Stimulated activated naive B cell treated with anti-CD40 and anti-IgM and Interleukin-4, amounts not matched to agents 10 μg/mL and 1 μg/mL and 100 μg/mL, for 72 hours (primary cell): ENCODE results near the gene AMBP.

Experiments used
- ATAC-seq, 2 donors: fragments of 150-1000 bp; cut with Tn5 transposase; replicated peaks; 2 replicates each; pipeline ENCODE4 v1.10.0; 2021; ENCODE audit warnings: moderate library complexity in 1 of 2
- DNase-seq: peaks from one replicate; pipeline ENCODE4 v3.0.0; 2021
- H3K27ac Mint-ChIP-seq: one replicate; pipeline ENCODE4 v1.8.0; 2022; ENCODE audit warnings: mild to moderate bottlenecking, mixed read lengths
- H3K27me3 Mint-ChIP-seq, 2 donors: one replicate each; pipeline ENCODE4 v1.8.0; 2022; ENCODE audit warnings: mixed read lengths in 2 of 2
- H3K36me3 Mint-ChIP-seq, 2 donors: one replicate each; pipeline ENCODE4 v1.8.0; 2022; ENCODE audit warnings: mixed read lengths in 2 of 2, mild to moderate bottlenecking in 1 of 2
- H3K4me1 Mint-ChIP-seq, 2 donors: one replicate each; pipeline ENCODE4 v1.8.0; 2022; ENCODE audit warnings: mixed read lengths in 2 of 2, mild to moderate bottlenecking in 1 of 2
- H3K4me3 Mint-ChIP-seq, 2 donors: one replicate each; pipeline ENCODE4 v1.8.0; 2022; ENCODE audit warnings: mild to moderate bottlenecking in 2 of 2, mixed read lengths in 2 of 2, moderate library complexity in 1 of 2
- H3K9me3 Mint-ChIP-seq, 2 donors: one replicate each; pipeline ENCODE4 v1.8.0; 2022; ENCODE audit warnings: mixed read lengths in 2 of 2, mild to moderate bottlenecking in 1 of 2

Gene AMBP

DNA sequence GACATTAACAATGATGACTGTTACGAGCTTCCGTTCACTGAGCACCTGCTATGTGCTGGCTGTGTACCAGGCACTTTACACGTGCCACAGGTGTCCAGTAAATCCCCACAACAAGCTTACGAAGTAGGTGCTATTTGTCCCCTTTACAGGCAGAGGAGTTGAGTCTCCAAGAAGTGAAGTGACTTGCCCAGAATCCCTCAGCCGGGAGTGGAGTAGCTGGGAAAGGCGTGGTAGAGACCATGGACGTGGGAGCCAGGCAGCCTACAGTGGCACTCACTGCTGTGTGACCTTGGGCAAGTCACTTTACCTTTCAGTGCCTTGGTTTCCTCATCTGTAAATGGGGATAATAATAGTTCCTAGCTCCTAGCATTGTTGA is 669 bp upstream of the AMBP start:
- Mint-ChIP-seq H3K4me3 (no peak overlapping the region), H3K27me3 (peaks cover 23 to 31% of the 10 kb centered on the region in 2 donors), H3K9me3 (no peaks in the 10 kb centered on the region), H3K27ac (no peak overlapping the region), H3K4me1 (peaks cover 0 to 1% of the 10 kb centered on the region in 2 donors), H3K36me3 (no peaks in the 10 kb centered on the region)
- DNase-seq (no peak), ATAC-seq (no peak)

DNA sequence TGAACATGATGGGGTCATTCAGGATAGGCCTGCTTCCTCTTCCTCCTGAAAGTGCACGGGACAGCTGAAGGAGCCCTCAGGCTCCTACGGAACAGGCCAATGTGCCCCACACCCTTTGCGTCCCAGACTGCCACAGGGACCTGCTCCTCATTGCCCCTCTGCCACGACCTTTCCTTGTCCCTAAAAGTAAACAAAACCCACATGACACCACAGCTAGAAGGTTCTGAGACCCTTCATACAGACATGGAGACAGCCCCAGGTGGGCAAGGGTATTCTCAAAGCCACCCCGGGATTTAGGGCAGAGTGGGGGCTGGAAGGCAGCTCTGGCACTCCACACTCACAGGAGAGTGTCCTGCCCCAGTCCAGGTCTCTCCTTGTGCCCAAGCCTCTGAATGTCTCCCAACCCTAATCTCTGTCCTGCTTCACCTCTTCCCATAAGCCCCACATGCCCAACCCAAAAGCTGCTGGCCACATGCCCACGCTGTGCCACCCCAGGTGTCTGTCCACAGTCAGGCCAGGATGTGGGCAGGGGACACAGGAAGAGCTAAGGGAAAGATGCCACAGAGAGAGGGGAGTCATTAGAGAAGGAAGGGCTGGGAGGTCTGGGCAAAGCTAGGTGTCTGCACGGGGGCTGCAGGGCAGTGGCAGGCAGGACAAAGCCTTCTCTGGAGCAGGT is 800 bp downstream of the AMBP start:
- Mint-ChIP-seq H3K4me3 (no peak overlapping the region), H3K27ac (no peak overlapping the region), H3K27me3 (peaks cover 23 to 31% of the 10 kb centered on the region in 2 donors), H3K4me1 (no peaks in the 10 kb centered on the region), H3K36me3 (no peaks in the 10 kb centered on the region), H3K9me3 (no peaks in the 10 kb centered on the region)
- ATAC-seq (no peak), DNase-seq (no peak)

DNA sequence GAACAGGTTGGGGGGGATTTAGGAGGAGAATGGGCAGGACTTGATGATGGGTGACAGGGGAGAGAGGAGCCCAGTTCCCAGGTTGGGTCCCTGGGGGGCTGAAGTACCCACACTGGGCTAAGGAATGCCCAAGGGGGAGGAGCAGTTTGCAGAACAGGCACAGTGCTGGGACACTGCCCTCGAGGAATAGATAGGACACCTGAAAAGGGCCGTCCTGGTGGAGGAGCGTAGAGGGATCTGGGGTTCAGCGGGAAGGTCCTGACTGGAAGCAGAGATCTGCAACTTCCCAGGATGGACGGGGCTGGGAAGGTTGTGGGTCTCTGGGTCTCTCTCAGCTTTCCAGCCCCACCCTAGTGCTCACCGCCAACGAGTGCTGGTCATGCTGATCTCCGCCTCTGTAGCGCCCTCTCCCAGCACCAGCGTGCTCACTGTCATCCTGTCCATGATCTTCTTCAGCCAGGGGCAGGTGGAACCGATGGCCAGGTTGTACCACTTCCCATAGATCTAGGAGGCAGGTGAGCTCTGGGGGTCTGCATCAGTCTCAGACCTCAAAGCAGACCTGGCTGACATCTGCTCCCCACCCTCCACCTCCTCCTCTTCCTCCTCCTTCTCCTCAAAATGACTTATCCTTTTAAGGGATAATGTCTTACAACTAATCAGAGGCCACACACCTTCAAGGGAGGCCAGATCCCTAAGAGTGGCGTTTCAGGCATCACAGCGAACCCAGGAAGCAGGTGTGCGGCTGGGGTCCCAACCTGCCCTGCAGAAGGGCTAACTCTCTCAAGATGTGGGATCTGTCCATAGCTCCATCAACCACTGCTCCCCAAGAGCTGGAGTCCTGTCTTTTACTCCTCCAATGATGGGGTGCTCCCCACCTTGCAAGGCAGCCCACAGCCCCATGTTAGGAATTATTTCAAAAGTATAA is 1.6 kb downstream of the AMBP start:
- no peak overlapping the region for H3K27ac Mint-ChIP-seq
- no peaks in the 10 kb centered on the region for H3K36me3 Mint-ChIP-seq
- DNase-seq (no peak), ATAC-seq (no peak)
- no peaks in the 10 kb centered on the region for H3K4me1 Mint-ChIP-seq
- peaks cover 23 to 31% of the 10 kb centered on the region in 2 donors for H3K27me3 Mint-ChIP-seq
- H3K4me3 Mint-ChIP-seq: no peak overlapping the region
- no peaks in the 10 kb centered on the region for H3K9me3 Mint-ChIP-seq

DNA sequence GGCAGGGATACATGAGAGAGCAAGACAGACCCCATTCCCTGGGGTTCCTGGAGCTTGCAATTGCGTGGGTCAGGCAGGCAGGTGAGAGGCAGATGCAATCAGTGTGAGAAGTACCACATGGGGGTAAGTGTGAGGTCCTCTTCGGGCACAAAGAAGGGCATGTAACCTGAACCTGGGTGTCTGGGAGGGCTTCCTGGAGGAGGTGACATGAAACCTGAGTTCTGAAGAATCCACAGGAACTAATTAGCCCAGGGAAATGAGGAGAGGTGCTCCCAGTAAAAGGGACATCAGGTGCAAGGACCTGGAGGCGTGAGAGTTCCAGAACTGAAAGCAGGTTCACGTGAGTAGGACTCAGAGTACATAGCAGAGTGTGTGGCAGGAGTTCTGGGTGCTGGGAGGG is 2.5 kb downstream of the AMBP start:
- ATAC-seq: no peak
- Mint-ChIP-seq H3K4me1 (no peaks in the 10 kb centered on the region), H3K4me3 (no peak overlapping the region), H3K27ac (no peak overlapping the region), H3K9me3 (peaks cover 0 to 4% of the 10 kb centered on the region in 2 donors), H3K36me3 (no peaks in the 10 kb centered on the region), H3K27me3 (peaks cover 23 to 31% of the 10 kb centered on the region in 2 donors)
- DNase-seq: no peak

DNA sequence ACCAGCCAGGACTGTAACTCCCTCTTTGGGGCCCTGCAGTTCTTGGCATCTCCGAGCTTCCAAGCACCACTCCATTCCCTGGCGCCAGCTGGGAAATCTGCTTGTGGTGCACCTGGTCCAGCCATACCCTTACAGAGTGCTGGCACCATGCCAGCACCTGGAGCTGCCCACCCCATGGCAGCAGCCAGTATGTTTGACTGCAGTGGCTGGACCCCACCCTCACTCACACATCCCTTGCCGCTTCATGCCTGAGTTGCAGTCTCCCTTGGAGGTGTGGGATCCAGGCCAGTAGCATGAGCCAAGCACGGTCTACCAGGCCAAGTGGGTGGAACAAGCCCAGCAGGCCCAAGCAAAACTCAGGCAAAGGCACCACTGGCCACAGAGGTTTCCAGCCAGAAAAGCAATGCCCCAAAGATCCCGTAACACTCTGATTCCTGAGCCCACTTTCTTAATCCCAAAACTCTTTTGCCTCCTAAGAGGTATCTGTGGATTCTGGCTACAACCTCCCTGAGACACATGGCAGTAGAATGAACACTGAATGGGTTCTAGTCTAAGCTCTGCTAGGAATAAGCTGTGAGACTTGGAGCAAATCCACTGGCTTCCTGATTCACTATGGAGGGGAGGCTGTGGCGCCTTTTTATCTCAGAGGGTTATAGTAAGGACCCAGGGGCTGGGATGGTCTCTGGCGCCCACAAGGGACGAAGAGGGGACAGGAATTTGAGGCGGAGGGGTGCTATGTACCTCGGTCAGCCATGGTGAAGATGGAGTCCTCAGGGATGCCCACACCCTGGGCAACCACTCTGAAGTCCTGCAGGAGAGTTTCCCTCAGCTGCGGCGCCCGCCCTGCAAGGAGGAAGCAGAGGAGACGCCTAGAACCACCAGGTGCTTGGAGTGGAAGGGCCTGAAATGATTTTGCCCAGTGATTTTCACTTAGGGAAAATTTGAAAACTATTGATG is 5.6 kb downstream of the AMBP start:
- Mint-ChIP-seq H3K4me3 (no peak overlapping the region), H3K9me3 (peaks cover 0 to 4% of the 10 kb centered on the region in 2 donors), H3K27ac (no peak overlapping the region), H3K4me1 (no peaks in the 10 kb centered on the region), H3K36me3 (no peaks in the 10 kb centered on the region), H3K27me3 (peaks cover 22 to 31% of the 10 kb centered on the region in 2 donors)
- no peak for ATAC-seq
- DNase-seq: no peak

DNA sequence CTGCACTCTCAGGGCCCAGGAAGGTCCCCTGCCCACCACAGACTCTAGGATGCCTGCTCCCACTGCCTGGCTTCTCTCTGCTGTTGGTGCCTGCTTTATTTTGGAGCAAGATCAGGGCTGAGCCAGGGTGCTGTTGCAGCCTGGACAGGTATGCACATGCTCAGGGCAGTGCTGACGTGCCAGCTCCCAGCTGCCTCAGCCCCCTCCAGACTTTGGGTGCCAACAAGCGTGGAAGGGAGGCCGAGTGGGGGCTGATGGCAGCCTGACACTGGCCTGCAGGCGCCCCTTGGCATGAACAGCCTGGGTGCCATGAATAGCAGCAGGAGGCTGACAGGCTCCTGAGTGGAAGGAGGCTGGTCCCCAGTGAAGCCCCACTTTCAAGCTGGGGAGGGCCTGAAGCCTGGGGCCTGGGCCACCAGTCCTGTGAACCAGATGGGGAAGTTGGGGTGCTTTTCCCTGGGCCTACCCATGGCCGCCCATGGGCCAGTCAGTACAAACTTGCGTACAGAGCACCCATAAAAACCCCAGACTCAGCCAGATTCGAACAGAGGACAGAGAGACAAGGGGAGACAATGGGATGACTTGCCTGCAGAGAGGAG is 6.8 kb downstream of the AMBP start:
- peaks cover 0 to 4% of the 10 kb centered on the region in 2 donors for H3K9me3 Mint-ChIP-seq
- no peak for ATAC-seq
- H3K4me1 Mint-ChIP-seq: no peaks in the 10 kb centered on the region
- no peaks in the 10 kb centered on the region for H3K36me3 Mint-ChIP-seq
- no peak overlapping the region for H3K27ac Mint-ChIP-seq
- peaks cover 10 to 20% of the 10 kb centered on the region in 2 donors for H3K27me3 Mint-ChIP-seq
- H3K4me3 Mint-ChIP-seq: no peak overlapping the region
- no peak for DNase-seq

DNA sequence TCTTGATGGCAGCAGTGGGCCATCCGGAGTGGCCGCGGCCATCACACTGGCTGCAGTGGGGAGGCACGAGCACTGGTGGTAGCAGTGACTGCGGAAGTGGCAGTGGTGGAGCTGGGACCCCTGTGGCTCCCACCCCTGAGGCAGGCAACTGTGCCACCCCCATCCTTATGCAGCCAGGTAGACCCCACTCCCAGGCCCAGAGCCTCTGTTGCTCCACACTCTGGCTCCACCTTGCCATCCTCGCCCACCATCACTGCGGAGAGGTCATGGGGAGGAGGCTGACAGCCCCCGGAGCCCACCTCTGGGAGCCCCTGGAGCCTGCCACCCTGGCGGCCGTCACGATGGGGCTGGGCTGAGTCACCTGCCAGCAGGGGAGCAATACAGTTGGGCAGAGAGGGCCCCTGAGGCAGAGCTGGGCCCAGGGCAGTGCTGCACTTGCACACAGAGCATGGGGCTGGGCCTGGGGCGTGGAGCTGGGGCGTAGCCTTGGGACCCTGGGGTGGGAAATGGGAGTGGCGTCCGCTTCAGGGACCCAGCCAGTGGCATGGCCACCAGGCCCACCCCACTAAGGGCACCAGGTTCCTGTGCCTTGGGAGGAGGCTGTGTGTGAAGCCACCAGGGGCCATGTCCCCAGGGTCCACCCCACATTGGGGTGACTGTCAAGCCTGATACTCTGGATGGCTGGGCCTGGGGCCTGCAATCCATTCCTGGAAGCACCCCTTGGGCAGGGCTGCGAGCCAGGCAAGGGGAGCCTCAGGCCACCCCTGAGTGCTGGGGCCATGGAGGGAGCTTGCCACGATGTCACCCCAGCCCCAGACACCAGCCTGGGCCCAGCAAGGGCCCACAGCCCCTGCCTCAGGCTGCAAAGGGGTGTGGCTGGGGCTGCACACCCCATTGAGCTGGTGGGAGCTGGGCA is 7.7 kb downstream of the AMBP start:
- ATAC-seq (no peak), DNase-seq (no peak)
- Mint-ChIP-seq H3K27ac (no peak overlapping the region), H3K9me3 (peaks cover 0 to 4% of the 10 kb centered on the region in 2 donors), H3K27me3 (peaks cover 2 to 12% of the 10 kb centered on the region in 2 donors), H3K36me3 (no peaks in the 10 kb centered on the region), H3K4me1 (no peaks in the 10 kb centered on the region), H3K4me3 (no peak overlapping the region)

DNA sequence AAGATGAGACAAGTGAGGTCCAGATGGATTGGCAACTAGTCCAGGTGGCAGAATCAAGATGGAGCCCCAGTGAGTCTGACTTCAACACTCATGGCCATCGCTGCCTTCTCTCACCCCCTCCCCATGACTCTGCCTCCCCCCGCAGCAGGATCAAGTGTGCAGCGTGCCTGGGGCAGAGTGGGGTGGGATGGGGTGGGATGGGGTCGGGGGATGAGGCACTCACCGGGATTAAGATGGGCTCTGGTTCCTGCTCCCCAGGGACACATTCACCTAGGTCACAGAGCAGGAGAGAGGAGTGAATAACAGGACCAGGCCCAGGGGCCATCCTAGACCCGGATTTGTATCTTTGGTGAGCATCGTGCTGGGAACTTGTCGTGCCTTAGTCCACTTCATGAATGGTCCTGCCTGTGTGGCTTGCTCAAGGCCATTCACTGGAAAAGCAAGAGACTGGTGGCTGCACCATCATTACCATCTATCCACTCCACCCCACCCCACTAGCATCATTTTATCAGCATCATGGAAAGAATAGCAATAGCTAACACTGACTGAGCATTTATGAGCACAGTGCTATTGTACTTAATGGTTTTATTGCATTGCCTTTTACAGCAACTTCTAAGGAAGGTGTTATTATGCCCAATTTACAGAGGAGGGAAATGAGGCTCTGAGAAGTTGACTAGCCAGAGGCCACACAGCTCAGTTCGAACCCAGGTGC is 8.5 kb downstream of the AMBP start:
- DNase-seq (no peak), ATAC-seq (no peak)
- H3K9me3 Mint-ChIP-seq: peaks cover 0 to 4% of the 10 kb centered on the region in 2 donors
- no peak overlapping the region for H3K4me3 Mint-ChIP-seq
- no peaks in the 10 kb centered on the region for H3K4me1 Mint-ChIP-seq
- peaks cover 0 to 6% of the 10 kb centered on the region in 2 donors for H3K27me3 Mint-ChIP-seq
- H3K27ac Mint-ChIP-seq: no peak overlapping the region
- H3K36me3 Mint-ChIP-seq: no peaks in the 10 kb centered on the region

DNA sequence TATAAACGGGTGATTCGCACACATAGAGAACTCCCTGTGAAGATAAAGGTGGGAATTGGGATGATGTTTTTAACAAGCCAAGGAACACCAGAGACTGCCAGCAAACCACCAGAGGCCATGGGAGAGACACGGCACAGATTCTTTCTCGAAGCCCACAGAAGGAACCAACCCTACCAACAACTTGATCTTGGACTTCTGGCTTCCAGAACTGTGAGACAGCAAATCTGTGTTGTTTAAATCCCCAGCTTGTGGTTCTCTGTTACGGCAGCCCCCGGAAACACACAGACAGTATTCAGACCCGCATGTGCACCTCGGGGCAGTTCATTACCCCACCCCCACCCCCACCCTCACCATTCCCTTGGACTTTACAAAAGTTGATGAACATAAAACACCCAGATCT is 12.8 kb downstream of the AMBP start:
- no peak overlapping the region for H3K4me3 Mint-ChIP-seq
- H3K27ac Mint-ChIP-seq: no peak overlapping the region
- H3K9me3 Mint-ChIP-seq: peaks cover 0 to 3% of the 10 kb centered on the region in 2 donors
- H3K27me3 Mint-ChIP-seq: peaks cover 13 to 17% of the 10 kb centered on the region in 2 donors
- DNase-seq (no peak), ATAC-seq (no peak)
- H3K36me3 Mint-ChIP-seq: peaks cover 3 to 4% of the 10 kb centered on the region in 2 donors
- H3K4me1 Mint-ChIP-seq: peaks cover 3 to 5% of the 10 kb centered on the region in 2 donors

DNA sequence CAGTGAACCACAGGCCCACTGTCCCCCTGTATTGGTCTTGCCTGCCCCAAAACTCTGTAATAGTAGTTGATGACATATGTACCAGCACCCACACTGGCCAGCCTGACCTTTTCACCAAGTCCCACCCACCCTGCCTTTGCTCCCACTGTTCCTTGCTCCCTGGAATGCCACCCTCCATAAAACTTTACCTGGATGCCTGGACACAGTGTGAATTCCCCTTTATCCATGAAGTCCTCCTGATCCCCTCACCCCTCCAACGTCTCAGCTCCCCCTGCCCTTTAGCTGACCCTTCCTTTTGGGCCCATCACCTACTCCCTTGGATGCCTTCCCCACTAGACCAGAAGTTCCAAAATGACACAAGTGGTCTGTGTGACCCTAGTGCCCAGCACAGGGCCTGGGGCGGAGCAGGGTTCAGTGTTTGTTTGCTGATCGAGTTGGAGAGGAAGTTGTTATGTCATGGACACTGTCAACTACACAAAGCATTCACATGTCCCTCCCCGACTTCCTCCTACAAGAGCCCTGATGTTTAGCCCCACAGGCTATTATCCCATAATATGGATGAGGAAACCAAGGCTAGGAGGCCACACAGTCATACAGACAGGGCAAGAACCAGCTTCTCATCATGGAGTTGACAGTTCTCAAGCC is 16.1 kb downstream of the AMBP start:
- ATAC-seq (no peak), DNase-seq (no peak)
- Mint-ChIP-seq H3K4me3 (no peak overlapping the region), H3K9me3 (peaks cover 0 to 3% of the 10 kb centered on the region in 2 donors), H3K27ac (no peak overlapping the region), H3K36me3 (peaks cover 3 to 4% of the 10 kb centered on the region in 2 donors), H3K4me1 (peaks cover 7 to 24% of the 10 kb centered on the region in 2 donors), H3K27me3 (peaks cover 13 to 17% of the 10 kb centered on the region in 2 donors)

DNA sequence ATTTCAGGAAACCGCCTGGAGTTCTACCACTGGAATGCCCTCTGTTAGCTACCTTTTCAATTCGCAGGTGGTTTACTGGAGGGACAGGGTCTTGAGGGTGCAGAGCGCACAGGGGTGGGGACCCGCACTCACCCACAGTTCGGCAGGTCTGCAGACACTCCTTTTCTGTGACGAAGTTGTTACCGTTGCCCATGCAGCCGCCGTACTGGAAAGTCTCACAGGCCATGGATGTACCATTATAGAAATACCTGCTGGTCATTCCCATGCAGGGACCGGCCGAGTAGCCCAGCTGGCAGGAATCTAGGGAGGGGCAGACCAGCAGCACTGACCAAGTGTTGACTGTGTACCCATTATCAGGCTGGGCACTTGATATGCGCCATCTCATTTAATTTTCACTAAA is 16.8 kb downstream of the AMBP start:
- peaks cover 13 to 17% of the 10 kb centered on the region in 2 donors for H3K27me3 Mint-ChIP-seq
- no peak overlapping the region for H3K27ac Mint-ChIP-seq
- H3K4me1 Mint-ChIP-seq: peaks cover 9 to 30% of the 10 kb centered on the region in 2 donors
- DNase-seq: no peak
- H3K4me3 Mint-ChIP-seq: no peak overlapping the region
- ATAC-seq: no peak
- H3K36me3 Mint-ChIP-seq: peaks cover 3 to 4% of the 10 kb centered on the region in 2 donors
- peaks cover 0 to 3% of the 10 kb centered on the region in 2 donors for H3K9me3 Mint-ChIP-seq

DNA sequence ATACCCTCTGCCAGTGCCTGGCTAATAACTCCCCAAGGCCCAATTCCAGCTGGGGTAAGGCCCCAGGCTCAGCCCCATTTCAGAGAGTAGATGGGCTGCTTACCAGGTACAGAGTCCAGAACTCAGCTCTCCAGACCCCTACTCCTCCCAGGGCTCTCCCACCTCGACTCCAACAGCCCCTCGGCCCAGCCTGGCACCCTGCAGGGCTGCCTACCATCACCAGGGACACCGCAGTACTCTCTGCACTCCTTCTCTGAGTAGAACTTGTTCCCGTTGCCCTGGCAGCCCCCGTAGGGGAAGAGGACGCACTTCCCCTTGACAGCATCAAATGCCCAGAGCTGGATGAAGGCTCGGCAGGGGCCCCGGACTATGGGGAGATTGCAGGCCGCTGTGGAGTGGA is 17.4 kb downstream of the AMBP start:
- DNase-seq: no peak
- ATAC-seq: no peak
- no peak overlapping the region for H3K27ac Mint-ChIP-seq
- no peak overlapping the region for H3K4me3 Mint-ChIP-seq
- H3K4me1 Mint-ChIP-seq: peaks cover 10 to 36% of the 10 kb centered on the region in 2 donors
- H3K36me3 Mint-ChIP-seq: peaks cover 3 to 4% of the 10 kb centered on the region in 2 donors
- H3K27me3 Mint-ChIP-seq: peaks cover 13 to 17% of the 10 kb centered on the region in 2 donors
- H3K9me3 Mint-ChIP-seq: peaks cover 0 to 3% of the 10 kb centered on the region in 2 donors
